Activated CD8-positive, alpha-beta memory T cell treated with anti-CD3 and anti-CD28 coated beads for 24 hours (primary cell): ENCODE measurements around the gene GHRH.

Experiments
- DNase-seq: peaks from one replicate; pipeline ENCODE4 v3.0.0-alpha.2; 2020

Gene GHRH

GRCh38 chr20:37235065-37235464, 26.5 kb downstream of the GHRH start:
- DNase-seq, result no peak

GRCh38 chr20:37234254-37234581, 27.4 kb downstream of the GHRH start:
- DNase-seq, result no peak

GRCh38 chr20:37233548-37234253, 27.9 kb downstream of the GHRH start:
- no peak for DNase-seq

GRCh38 chr20:37231947-37232630, 29.5 kb downstream of the GHRH start:
- no peak for DNase-seq

- peak; percentile 30 for DNase-seq
Measured at GRCh38 chr20:37230200-37230599, 31.4 kb downstream of the GHRH start.

- no peak for DNase-seq
Measured at GRCh38 chr20:37229357-37229756, 32.3 kb downstream of the GHRH start.

GRCh38 chr20:37228656-37229055, 33.0 kb downstream of the GHRH start:
- DNase-seq, result no peak

- DNase-seq, result no peak
Measured at GRCh38 chr20:37228082-37228481, 33.5 kb downstream of the GHRH start.

- DNase-seq, result no peak
Measured at GRCh38 chr20:37226889-37227288, 34.7 kb downstream of the GHRH start.

GRCh38 chr20:37225146-37225545, 36.5 kb downstream of the GHRH start:
- peak; percentile 7 for DNase-seq

GRCh38 chr20:37223053-37223452, 38.6 kb downstream of the GHRH start:
- peak; percentile 5 for DNase-seq

GRCh38 chr20:37222086-37222485, 39.5 kb downstream of the GHRH start:
- peak; percentile 19 for DNase-seq

- no peak for DNase-seq
Measured at GRCh38 chr20:37220731-37221130, 40.9 kb downstream of the GHRH start.

- DNase-seq, result peak; percentile 24
Measured at GRCh38 chr20:37219751-37220668, 41.6 kb downstream of the GHRH start.

GRCh38 chr20:37218976-37219375, 42.6 kb downstream of the GHRH start:
- DNase-seq, result no peak

- no peak for DNase-seq
Measured at GRCh38 chr20:37218441-37218840, 43.2 kb downstream of the GHRH start.

GRCh38 chr20:37209661-37210314, 51.8 kb downstream of the GHRH start:
- no peak for DNase-seq

GRCh38 chr20:37209193-37209592, 52.4 kb downstream of the GHRH start:
- no peak for DNase-seq

GRCh38 chr20:37207171-37207570, 54.4 kb downstream of the GHRH start:
- DNase-seq, result no peak

- DNase-seq, result no peak
Measured at GRCh38 chr20:37205794-37206193, 55.8 kb downstream of the GHRH start.

GRCh38 chr20:37205130-37205529, 56.5 kb downstream of the GHRH start:
- no peak for DNase-seq

GRCh38 chr20:37204056-37204455, 57.6 kb downstream of the GHRH start:
- DNase-seq, result no peak

- no peak for DNase-seq
Measured at GRCh38 chr20:37202267-37202943, 59.2 kb downstream of the GHRH start.
